IMR-90 (cell line): ENCODE results near the gene GALR2. TPM values are rescaled to one million over a fixed set of nuclear protein-coding genes. Genes with fewer than 3 reads are reported as not detected.
"Not testable (repeated sequence)": the region's sequence is repeated elsewhere in the genome, so short reads cannot be mapped to it uniquely, and the experiment has no call there.

Source experiments
- ATAC-seq: fragments of 200-7000 bp; cut with Tn5 transposase; 2 replicates; pipeline ENCODE4 v1.9.1; 2020; ENCODE audit warnings: low read depth, mild to moderate bottlenecking, moderate library complexity
- BruUV-seq: library from RNA; stranded (reverse); fragments of 400-500 nt; replicated peaks from 2 replicates; lab custom pipeline; 2021; lab: Mats Ljungman, UMichigan
- CTCF ChIA-PET: fragments of 300-600 bp; formaldehyde crosslinking; extraction: SDS; loops from one replicate; lab custom pipeline; 2021; ENCODE audit warnings: antibody characterized with exemption; lab: Yijun Ruan, JAX
- POLR2A ChIA-PET: fragments of 300-600 bp; sonication (Branson Sonifier 250); formaldehyde crosslinking; loops from one replicate; lab custom pipeline; 2022; ENCODE audit warnings: antibody characterized with exemption; ENCODE audit not compliant: unreplicated experiment; lab: Charles Lee
- DNase-seq: peaks from one replicate; pipeline ENCODE4 v3.0.0; 2013
- H2AFZ ChIP-seq: replicated peaks from 2 replicates; pipeline ENCODE3; 2013; ENCODE audit warnings: low read length, mild to moderate bottlenecking; ENCODE audit not compliant: poor library complexity
- H2AK5ac ChIP-seq: 2 replicates; pipeline ENCODE4 v1.6.1; 2013; ENCODE audit warnings: low read depth, low read length, inconsistent platforms
- H2AK9ac ChIP-seq: replicated peaks from 2 replicates; pipeline ENCODE3; 2013; ENCODE audit warnings: mild to moderate bottlenecking, low read depth, low read length, moderate library complexity; ENCODE audit not compliant: poor library complexity
- H2BK120ac ChIP-seq: 2 replicates; pipeline ENCODE4 v1.6.1; 2013; ENCODE audit warnings: low read depth, low read length, inconsistent platforms
- H2BK15ac ChIP-seq: 3 replicates; pipeline ENCODE4 v1.6.1; 2013; ENCODE audit warnings: low read depth, low read length, inconsistent platforms
- H2BK20ac ChIP-seq: 2 replicates; pipeline ENCODE4 v1.6.1; 2013; ENCODE audit warnings: low read depth, mild to moderate bottlenecking, inconsistent platforms, low read length, moderate library complexity
- H2BK5ac ChIP-seq: 2 replicates; pipeline ENCODE4 v1.6.1; 2013; ENCODE audit warnings: mild to moderate bottlenecking, low read depth, low read length, inconsistent platforms; ENCODE audit not compliant: poor library complexity, severe bottlenecking
- H3K14ac ChIP-seq: replicated peaks from 2 replicates; pipeline ENCODE4 v1.6.1; 2013; ENCODE audit warnings: low read depth, low read length, inconsistent platforms
- H3K18ac ChIP-seq: 2 replicates; pipeline ENCODE4 v1.6.1; 2013; ENCODE audit warnings: low read depth, low read length, control low read depth
- H3K23ac ChIP-seq: 2 replicates; pipeline ENCODE4 v1.6.1; 2013; ENCODE audit warnings: low read depth, low read length, inconsistent platforms
- H3K27ac ChIP-seq: 2 replicates; pipeline ENCODE4 v1.5.1; 2013; ENCODE audit warnings: mild to moderate bottlenecking, control low read depth, low read length; ENCODE audit not compliant: insufficient read depth
- H3K27me3 ChIP-seq: 2 replicates; pipeline ENCODE4 v1.6.1; 2013; ENCODE audit warnings: low read length; ENCODE audit not compliant: control insufficient read depth, insufficient read depth
- H3K36me3 ChIP-seq: 2 replicates; pipeline ENCODE4 v1.6.1; 2013; ENCODE audit warnings: low read length, mixed read lengths; ENCODE audit not compliant: control insufficient read depth, insufficient read depth
- H3K4ac ChIP-seq: 2 replicates; pipeline ENCODE4 v1.6.1; 2013; ENCODE audit warnings: low read depth, low read length, inconsistent platforms
- H3K4me1 ChIP-seq: 2 replicates; pipeline ENCODE4 v1.6.1; 2013; ENCODE audit warnings: low read length, mixed read lengths; ENCODE audit not compliant: control insufficient read depth, insufficient read depth
- H3K4me2 ChIP-seq: 2 replicates; pipeline ENCODE4 v1.6.1; 2013; ENCODE audit warnings: low read depth, mild to moderate bottlenecking, control low read depth, low read length, moderate library complexity
- H3K4me3 ChIP-seq: 2 replicates; pipeline ENCODE4 v1.5.1; 2013; ENCODE audit warnings: low read depth, mild to moderate bottlenecking, control low read depth, low read length, moderate library complexity; ENCODE audit not compliant: insufficient read depth
- H3K56ac ChIP-seq: 2 replicates; pipeline ENCODE4 v1.6.1; 2013; ENCODE audit warnings: low read length, inconsistent platforms; ENCODE audit not compliant: insufficient read depth; ENCODE audit errors: extremely low read depth
- H3K79me1 ChIP-seq, 2 experiments: 2 replicates each; pipeline ENCODE4 v1.6.1; 2013; ENCODE audit warnings: low read length in 2 of 2, inconsistent platforms in 1 of 2, low read depth in 1 of 2
- H3K9ac ChIP-seq: 2 replicates; pipeline ENCODE4 v1.6.1; 2013; ENCODE audit warnings: low read depth, low read length, control low read depth
- H3K9me1 ChIP-seq: 2 replicates; pipeline ENCODE4 v1.6.1; 2013; ENCODE audit warnings: low read length, inconsistent platforms; ENCODE audit not compliant: insufficient read depth
- H3K9me3 ChIP-seq: 2 replicates; pipeline ENCODE4 v1.6.1; 2013; ENCODE audit warnings: low read length; ENCODE audit not compliant: control insufficient read depth, insufficient read depth
- H4K20me1 ChIP-seq: 2 replicates; pipeline ENCODE4 v1.6.1; 2013; ENCODE audit warnings: low read length, inconsistent platforms; ENCODE audit not compliant: insufficient read depth
- H4K5ac ChIP-seq: 2 replicates; pipeline ENCODE4 v1.6.1; 2013; ENCODE audit warnings: mild to moderate bottlenecking, low read depth, low read length, control low read depth
- H4K8ac ChIP-seq, 2 experiments: 2 replicates each; pipeline ENCODE4 v1.6.1; 2013; ENCODE audit warnings: low read depth in 2 of 2, low read length in 2 of 2, control low read depth in 1 of 2, inconsistent platforms in 1 of 2
- H4K91ac ChIP-seq: 2 replicates; pipeline ENCODE4 v1.6.1; 2013; ENCODE audit warnings: low read depth, low read length, inconsistent platforms; ENCODE audit not compliant: insufficient read depth
- WGBS, 2 experiments: methylation state at CpG; one replicate each; pipeline versions ENCODE4 v1.1.5 to v1.1.7; 2013; ENCODE audit warnings: missing lambda C conversion rate in 2 of 2; ENCODE audit not compliant: insufficient read length in 1 of 2; ENCODE audit errors: extremely low coverage in 2 of 2; 5-methylcytosine and 5-hydroxymethylcytosine counted together
- dilution Hi-C: fragments of 300-500 bp; cut with HindIII; formaldehyde crosslinking; loops from one replicate; pipeline ENCODE4 v1.14.3; 2018; ENCODE audit warnings: low sequenced_read_pairs; ENCODE audit not compliant: unreplicated experiment
- in situ Hi-C: fragments of 300-500 bp; cut with MboI; formaldehyde crosslinking; loops from 3 replicates; pipeline ENCODE4 v1.14.3; 2019; ENCODE audit warnings: low sequenced_read_pairs, inconsistent platforms, mixed read lengths
- intact Hi-C: fragments of 100-400 bp; cut with micrococcal nuclease; formaldehyde crosslinking; loops from 2 replicates; pipeline ENCODE4 v1.10.0; 2022
- polyA plus RNA-seq, 3 experiments: library from polyadenylated mRNA; depleted of rRNA; stranded (reverse); fragments of >200 nt; gene quantifications; 2 replicates each; pipeline ENCODE4 v1.2.3, GENCODE V29; 2012; ENCODE audit warnings: low replicate concordance in 1 of 3
- total RNA-seq: library from RNA; depleted of rRNA; stranded (reverse); fragments of >200 nt; gene quantifications from 2 replicates; pipeline ENCODE4 v1.2.3, GENCODE V29; 2012

The GALR2 gene
- total and polyA plus RNA-seq, 2 of the 4 experiments (the other 2 are of a cell fraction), result 0.07 TPM; not detected in 1

- H3K4ac ChIP-seq, H2AK5ac ChIP-seq, H3K4me1 ChIP-seq, CTCF ChIA-PET, H3K4me2 ChIP-seq, H3K56ac ChIP-seq, H2BK120ac ChIP-seq, H3K18ac ChIP-seq, H3K14ac ChIP-seq, H4K5ac ChIP-seq, H2BK5ac ChIP-seq, DNase-seq, H3K27me3 ChIP-seq, H3K27ac ChIP-seq, H2AFZ ChIP-seq, ATAC-seq, H3K23ac ChIP-seq, H2AK9ac ChIP-seq, H3K9me3 ChIP-seq, H2BK20ac ChIP-seq, H3K4me3 ChIP-seq, in situ Hi-C loops, H4K20me1 ChIP-seq, dilution Hi-C loops, POLR2A ChIA-PET, intact Hi-C loops, H4K91ac ChIP-seq, BruUV-seq, H2BK15ac ChIP-seq, H3K9ac ChIP-seq, H4K8ac ChIP-seq: not testable (repeated sequence)
- Histone ChIP-seq H3K9me1 (peaks cover 12% of the 10 kb centered on the region; the same call in 1 of the 2 replicates), H3K79me1 (peaks cover 8 to 27% of the 10 kb centered on the region in 2 experiments; a peak in 3 of 4 replicates), H3K36me3 (peaks cover 82% of the 10 kb centered on the region)
- WGBS, 2 experiments, result 93% methylated on average over 4 of the region's 11 CpGs; no CpG with 5 or more reads in 1 of the 2 experiments
Observed at GRCh38 chr17:76044475-76045007, 30.0 kb upstream of the GALR2 start.
